Smooth muscle cell (in vitro differentiated cells): ENCODE data around the gene CRHR1. TPM values are rescaled to one million over a fixed set of nuclear protein-coding genes. Genes with fewer than 3 reads are reported as not detected.

ENCODE experiments used
- DNase-seq: peaks from one replicate; lab custom pipeline; 2025; ENCODE audit not compliant: unreplicated experiment; lab: John Stamatoyannopoulos, UW
- H2AFZ ChIP-seq: fragments of 200-600 bp; sonication (generic); 2 replicates; pipeline ENCODE4 v1.6.0; 2016; ENCODE audit warnings: antibody characterized with exemption, low read depth, mild to moderate bottlenecking
- H3F3A ChIP-seq: fragments of 200-600 bp; sonication (generic); 2 replicates; pipeline ENCODE4 v1.6.0; 2017; ENCODE audit warnings: antibody characterized with exemption, low read depth
- H3K27ac ChIP-seq: fragments of 200-600 bp; sonication (generic); 2 replicates; pipeline ENCODE4 v1.5.1; 2016; ENCODE audit warnings: low read depth, mild to moderate bottlenecking
- H3K27me3 ChIP-seq: fragments of 200-600 bp; sonication (generic); 2 replicates; pipeline ENCODE4 v1.6.1; 2016; ENCODE audit warnings: low read depth, mild to moderate bottlenecking
- H3K36me3 ChIP-seq: fragments of 200-600 bp; sonication (generic); 2 replicates; pipeline ENCODE4 v1.5.1; 2016; ENCODE audit warnings: low read depth
- H3K4me1 ChIP-seq: fragments of 200-600 bp; sonication (generic); 2 replicates; pipeline ENCODE4 v1.5.1; 2016; ENCODE audit warnings: low read depth
- H3K4me2 ChIP-seq: fragments of 200-600 bp; sonication (generic); 2 replicates; pipeline ENCODE4 v1.6.0; 2016; ENCODE audit warnings: mild to moderate bottlenecking
- H3K4me3 ChIP-seq: fragments of 200-600 bp; sonication (generic); 2 replicates; pipeline ENCODE4 v1.5.1; 2016; ENCODE audit warnings: mild to moderate bottlenecking
- H3K79me2 ChIP-seq: fragments of 200-600 bp; sonication (generic); 2 replicates; pipeline ENCODE4 v1.6.0; 2016; ENCODE audit warnings: low read depth, mild to moderate bottlenecking
- H3K9ac ChIP-seq: fragments of 200-600 bp; sonication (generic); 2 replicates; pipeline ENCODE4 v1.6.0; 2016; ENCODE audit warnings: low read depth
- H3K9me3 ChIP-seq: fragments of 200-600 bp; sonication (generic); replicated peaks from 2 replicates; pipeline ENCODE4 v1.5.1; 2016; ENCODE audit warnings: low read depth
- H4K20me1 ChIP-seq: fragments of 200-600 bp; sonication (generic); 2 replicates; pipeline ENCODE4 v1.6.0; 2016; ENCODE audit warnings: low read depth
- WGBS: methylation state at CpG from one replicate; pipeline ENCODE4 v1.1.7; 2016; ENCODE audit warnings: low lambda C conversion rate; 5-methylcytosine and 5-hydroxymethylcytosine counted together
- polyA plus RNA-seq: library from polyadenylated mRNA; unstranded; fragments of >200 nt; fragmentation: Nextera tagmentation; extraction: Ambion mirVana; gene quantifications from 2 replicates; pipeline ENCODE4 v1.2.1, GENCODE V29; 2016
- total RNA-seq: library from RNA; depleted of rRNA; stranded (reverse); fragments of >200 nt; gene quantifications from 2 replicates; pipeline ENCODE4 v1.2.3, GENCODE V29; 2014
- TF ChIP-seq, protein P1 (sequence below): fragments of 200-600 bp; sonication (generic); IDR thresholded peaks from 2 replicates; pipeline ENCODE4 v1.5.1; 2017; ENCODE audit warnings: borderline replicate concordance, mild to moderate bottlenecking, antibody characterized with exemption; ENCODE audit not compliant: insufficient read depth, poor library complexity, severe bottlenecking

The CRHR1 gene
- total and polyA plus RNA-seq, 2 experiments from 2014 or later: 0.09 TPM; not detected in 1

DNA sequence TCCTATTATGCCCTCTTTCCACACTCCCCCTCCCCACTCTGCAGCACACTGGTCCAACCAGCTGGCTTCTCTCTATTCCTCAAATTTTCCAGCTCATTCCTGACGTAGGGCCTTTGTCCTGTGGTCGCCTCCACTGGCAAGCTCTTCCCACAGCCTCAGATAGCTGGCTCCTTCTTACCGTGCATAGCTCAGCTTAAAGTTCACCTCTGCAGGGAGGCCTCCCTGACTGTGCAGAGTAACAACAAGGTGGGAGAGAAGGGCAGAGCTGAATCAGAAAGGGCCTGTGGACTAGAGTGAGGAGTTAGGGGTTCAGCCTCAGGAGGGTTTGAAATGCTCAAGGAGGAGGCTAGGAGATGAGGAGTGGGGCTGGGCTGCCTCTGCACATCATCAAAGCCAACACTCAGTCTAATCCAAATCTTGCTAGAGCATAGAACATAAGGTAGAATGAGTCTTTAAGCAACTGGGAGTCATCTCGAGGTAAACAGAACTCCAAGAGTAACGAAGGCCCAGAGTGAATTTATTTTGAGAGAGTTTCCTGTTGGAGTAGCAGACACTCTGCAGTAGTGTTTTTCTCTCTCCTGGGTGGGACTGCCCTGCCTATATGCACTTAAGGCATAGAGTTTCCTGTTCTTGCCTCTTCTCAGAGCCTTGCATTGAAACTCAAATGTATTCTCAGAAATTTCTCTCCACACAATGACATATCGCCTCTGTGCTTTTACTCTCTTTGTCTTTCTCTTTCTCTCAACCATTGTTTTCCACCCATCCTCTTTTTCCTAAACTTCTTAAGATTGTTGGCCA lies 79.9 kb downstream of the CRHR1 start:
- no peak overlapping the region for H3K27ac ChIP-seq

DNA sequence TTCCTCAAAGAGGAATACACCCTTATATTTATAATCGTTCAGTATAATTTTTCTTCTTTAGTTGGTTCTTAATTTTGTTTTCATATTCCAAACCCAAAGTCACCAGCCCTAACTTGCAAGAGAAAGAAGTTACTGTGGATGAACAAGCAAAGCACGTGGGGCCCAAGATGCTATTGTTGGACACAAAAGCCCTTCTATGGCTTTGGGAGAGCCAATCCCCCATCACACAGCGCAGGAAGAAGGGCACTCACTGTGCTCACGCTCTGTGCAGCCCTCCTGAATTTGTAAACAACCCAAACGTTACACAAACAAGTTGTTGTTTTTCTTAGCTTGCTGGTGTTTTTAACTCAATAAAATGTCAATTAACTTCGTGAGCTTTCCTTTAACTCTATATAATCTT lies 83.1 kb downstream of the CRHR1 start:
- DNase-seq: no peak
- H3K4me2 ChIP-seq: no peak overlapping the region
- H3K9ac ChIP-seq: no peak overlapping the region
- no peak overlapping the region for H3K4me3 ChIP-seq
- H4K20me1 ChIP-seq: no peaks in the 10 kb centered on the region
- H3K9me3 ChIP-seq: no peaks in the 10 kb centered on the region
- no peaks in the 10 kb centered on the region for H3K79me2 ChIP-seq
- peaks cover 16% of the 10 kb centered on the region for H3K4me1 ChIP-seq
- no peak overlapping the region for H3K27ac ChIP-seq
- no peak overlapping the region for H2AFZ ChIP-seq
- H3K36me3 ChIP-seq: no peaks in the 10 kb centered on the region
- no peaks in the 10 kb centered on the region for H3F3A ChIP-seq
- 96% methylated on average over 6 of the region's 6 CpGs for WGBS
- TF ChIP-seq, protein P1, sequence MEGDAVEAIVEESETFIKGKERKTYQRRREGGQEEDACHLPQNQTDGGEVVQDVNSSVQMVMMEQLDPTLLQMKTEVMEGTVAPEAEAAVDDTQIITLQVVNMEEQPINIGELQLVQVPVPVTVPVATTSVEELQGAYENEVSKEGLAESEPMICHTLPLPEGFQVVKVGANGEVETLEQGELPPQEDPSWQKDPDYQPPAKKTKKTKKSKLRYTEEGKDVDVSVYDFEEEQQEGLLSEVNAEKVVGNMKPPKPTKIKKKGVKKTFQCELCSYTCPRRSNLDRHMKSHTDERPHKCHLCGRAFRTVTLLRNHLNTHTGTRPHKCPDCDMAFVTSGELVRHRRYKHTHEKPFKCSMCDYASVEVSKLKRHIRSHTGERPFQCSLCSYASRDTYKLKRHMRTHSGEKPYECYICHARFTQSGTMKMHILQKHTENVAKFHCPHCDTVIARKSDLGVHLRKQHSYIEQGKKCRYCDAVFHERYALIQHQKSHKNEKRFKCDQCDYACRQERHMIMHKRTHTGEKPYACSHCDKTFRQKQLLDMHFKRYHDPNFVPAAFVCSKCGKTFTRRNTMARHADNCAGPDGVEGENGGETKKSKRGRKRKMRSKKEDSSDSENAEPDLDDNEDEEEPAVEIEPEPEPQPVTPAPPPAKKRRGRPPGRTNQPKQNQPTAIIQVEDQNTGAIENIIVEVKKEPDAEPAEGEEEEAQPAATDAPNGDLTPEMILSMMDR: no peak
- H3K27me3 ChIP-seq: peaks cover 3% of the 10 kb centered on the region

More for the DNA sequence above, 79.9 kb downstream of the CRHR1 start:
- H3K27me3 ChIP-seq: peaks cover 6% of the 10 kb centered on the region
- no peaks in the 10 kb centered on the region for H3F3A ChIP-seq
- 68% methylated on average over 6 of the region's 6 CpGs for WGBS
- H3K4me3 ChIP-seq: no peak overlapping the region
- no peak overlapping the region for H3K4me2 ChIP-seq
- no peaks in the 10 kb centered on the region for H4K20me1 ChIP-seq
- DNase-seq: no peak
- peaks cover 2% of the 10 kb centered on the region for H3K4me1 ChIP-seq
- no peaks in the 10 kb centered on the region for H3K9me3 ChIP-seq
- H2AFZ ChIP-seq: no peak overlapping the region
- H3K79me2 ChIP-seq: no peaks in the 10 kb centered on the region
- no peaks in the 10 kb centered on the region for H3K36me3 ChIP-seq
- TF ChIP-seq, protein P1: no peak
- H3K9ac ChIP-seq: no peak overlapping the region

DNA sequence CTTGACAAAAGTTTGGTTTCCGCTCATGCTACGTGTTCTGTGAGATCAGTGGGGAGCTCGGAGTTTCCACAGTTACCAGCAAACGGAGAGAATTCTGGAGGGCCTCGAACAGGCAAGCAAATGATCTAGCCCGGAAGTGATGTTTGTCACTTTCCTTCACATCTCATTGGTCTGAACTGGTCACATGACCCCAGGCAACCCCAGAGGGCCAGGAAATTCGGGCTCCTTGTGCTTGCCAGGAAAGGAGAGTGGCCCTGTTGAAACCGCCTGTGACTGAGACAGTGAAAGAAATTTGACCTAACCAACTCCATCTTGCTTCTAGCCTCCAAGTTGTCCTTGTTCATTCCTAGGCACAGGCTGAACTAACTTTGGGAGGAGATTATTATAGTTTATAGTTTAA lies 83.6 kb downstream of the CRHR1 start:
- WGBS: 85% methylated on average over 8 of the region's 8 CpGs
- Histone ChIP-seq H3K27me3 (peaks cover 3% of the 10 kb centered on the region), H3K4me2 (no peak overlapping the region), H3F3A (no peaks in the 10 kb centered on the region), H3K9ac (no peak overlapping the region), H3K9me3 (no peaks in the 10 kb centered on the region), H3K79me2 (no peaks in the 10 kb centered on the region), H3K4me1 (peaks cover 16% of the 10 kb centered on the region), H3K36me3 (no peaks in the 10 kb centered on the region), H4K20me1 (no peaks in the 10 kb centered on the region), H2AFZ (no peak overlapping the region), H3K27ac (no peak overlapping the region), H3K4me3 (no peak overlapping the region)
- no peak for DNase-seq
- TF ChIP-seq, protein P1: no peak

DNA sequence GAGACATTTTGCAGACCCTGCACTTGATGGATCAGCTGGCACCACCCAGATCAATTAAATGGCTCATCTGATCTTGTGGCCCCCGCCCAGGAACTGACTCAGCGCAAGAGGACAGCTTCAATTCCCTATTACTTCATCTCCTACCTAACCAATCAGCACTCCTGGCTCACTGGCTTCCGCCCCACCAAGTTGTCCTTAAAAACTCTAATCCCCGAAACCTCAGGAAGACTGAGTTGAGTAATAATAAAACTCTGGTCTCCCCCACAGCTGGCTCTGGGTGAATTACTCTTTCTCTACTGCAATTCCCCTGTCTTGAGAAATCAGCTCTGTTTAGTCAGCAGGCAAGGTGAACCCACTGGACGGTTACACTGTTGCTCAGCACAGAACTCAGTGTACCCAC lies 84.2 kb downstream of the CRHR1 start:
- H3K4me1 ChIP-seq: peaks cover 18% of the 10 kb centered on the region
- H3K9me3 ChIP-seq: no peaks in the 10 kb centered on the region

More for the DNA sequence above, 84.2 kb downstream of the CRHR1 start:
- DNase-seq: no peak
- no peaks in the 10 kb centered on the region for H4K20me1 ChIP-seq
- H3K4me3 ChIP-seq: no peak overlapping the region
- H3K27ac ChIP-seq: peak overlapping the region; percentile 28
- WGBS: 30% methylated on average over 5 of the region's 5 CpGs
- TF ChIP-seq, protein P1: no peak
- H3K27me3 ChIP-seq: peaks cover 3% of the 10 kb centered on the region
- no peak overlapping the region for H3K4me2 ChIP-seq
- H3K9ac ChIP-seq: no peak overlapping the region
- no peaks in the 10 kb centered on the region for H3K79me2 ChIP-seq
- no peaks in the 10 kb centered on the region for H3K36me3 ChIP-seq
- H2AFZ ChIP-seq: no peak overlapping the region
- peaks cover under 1% of the 10 kb centered on the region for H3F3A ChIP-seq
